KBM-7 (cell line): Measurements from ENCODE around the gene TBCD.
A peak's percentile ranks its signal among the peaks of the same experiment; 100 is the strongest.

ENCODE experiments used
- DNase-seq: peaks from one replicate; pipeline ENCODE4 v3.0.0-alpha.2; 2015
- in situ Hi-C: fragments of 300-500 bp; cut with MboI; formaldehyde crosslinking; loops from 2 replicates; pipeline ENCODE4 v1.14.3; 2020; ENCODE audit warnings: low sequenced_read_pairs, low pct_unique_long_range_greater_than_20kb, mixed read lengths

TBCD gene

DNA sequence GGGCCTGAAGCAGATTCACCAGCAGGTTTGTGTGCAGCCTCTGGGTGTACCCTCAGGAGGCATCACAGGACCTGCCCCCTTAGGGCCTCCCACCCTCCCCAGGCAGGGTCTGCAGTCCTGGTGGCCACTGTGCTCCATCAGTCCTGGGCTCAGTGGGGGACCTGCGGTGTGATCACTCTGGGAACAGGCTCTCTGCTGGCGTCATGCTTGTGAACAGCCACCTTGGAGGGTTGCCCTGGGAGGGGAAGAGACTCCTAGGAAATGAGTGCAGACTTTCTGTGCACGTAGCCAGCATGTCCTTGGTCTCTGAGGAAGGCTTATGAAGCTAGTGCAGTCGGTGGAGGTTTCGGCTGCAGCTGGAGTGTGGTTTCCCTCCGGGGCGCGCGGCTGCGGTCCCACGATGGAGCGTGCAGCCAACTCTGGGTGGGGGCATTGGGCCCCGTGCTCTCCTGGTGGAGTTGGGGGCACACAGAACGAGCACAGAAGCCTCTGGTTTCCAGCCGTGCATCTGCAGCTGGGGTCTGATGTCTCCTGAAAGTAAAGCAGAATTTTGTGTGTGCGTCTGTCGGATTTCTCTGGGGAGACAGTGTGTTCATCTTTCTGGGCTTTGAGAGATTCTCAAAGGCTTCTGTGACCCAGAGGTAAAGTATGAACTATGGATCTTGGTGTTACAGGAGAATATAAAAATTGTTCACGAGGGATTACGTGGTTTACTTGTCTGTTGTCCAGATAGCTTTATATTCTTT is 156.1 kb downstream of the TBCD start:
- in situ Hi-C loops: no loop called here
- no peak for DNase-seq

DNA sequence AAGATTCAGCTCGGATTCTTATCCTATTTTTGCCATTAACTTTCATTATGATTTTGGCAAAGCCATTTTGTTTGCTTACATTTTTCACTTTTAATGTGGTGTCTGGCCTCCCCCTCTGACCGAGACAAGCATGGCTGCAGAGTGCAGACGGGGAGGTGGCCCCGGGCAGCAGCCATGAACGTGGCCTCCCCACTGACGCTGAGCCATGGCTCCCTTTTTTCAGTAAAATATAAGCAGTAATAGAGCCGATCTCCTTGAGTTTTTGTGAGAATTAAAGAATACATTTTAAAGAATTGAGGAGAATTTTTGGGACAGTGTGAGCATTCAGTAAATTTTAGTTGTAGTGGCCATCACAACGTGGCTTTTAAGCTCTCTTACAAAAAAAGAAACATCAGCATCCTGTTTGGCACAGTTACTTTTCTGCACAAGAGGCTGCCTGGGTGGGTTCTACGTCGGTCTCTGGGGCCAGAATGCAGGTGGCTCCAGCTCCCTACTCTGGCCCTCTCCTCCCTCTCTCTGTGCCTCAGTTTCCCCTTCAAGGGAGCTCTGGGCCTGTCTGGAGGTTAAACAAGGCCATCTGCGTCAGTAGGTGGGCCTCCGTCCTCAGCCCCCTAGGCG is 156.8 kb downstream of the TBCD start:
- in situ Hi-C loops: no loop called here
- DNase-seq: no peak

DNA sequence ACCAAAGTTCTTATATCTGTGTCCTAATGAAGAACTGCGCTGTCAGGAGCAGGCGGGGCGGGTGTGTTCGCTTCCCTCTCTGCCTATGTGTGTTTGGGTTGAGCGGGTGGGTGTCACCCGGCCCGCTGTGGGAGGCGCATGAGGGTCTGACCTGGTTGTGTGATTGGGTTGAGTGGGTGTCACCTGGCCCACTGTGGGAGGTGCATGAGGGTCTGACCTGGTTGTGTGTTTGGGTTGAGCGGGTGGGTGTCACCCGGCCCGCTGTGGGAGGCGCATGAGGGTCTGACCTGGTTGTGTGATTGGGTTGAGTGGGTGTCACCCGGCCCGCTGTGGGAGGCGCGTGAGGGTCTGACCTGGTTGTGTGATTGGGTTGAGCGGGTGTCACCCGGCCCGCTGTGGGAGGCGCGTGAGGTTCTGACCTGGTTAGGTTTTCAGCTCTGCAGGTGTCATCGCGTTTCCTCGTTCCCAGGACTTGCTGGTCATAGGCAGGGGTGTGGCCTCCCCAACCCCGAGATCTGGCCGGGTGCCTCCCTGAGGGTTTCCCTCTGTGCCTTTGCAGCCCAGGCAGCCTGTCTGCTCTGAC is 157.5 kb downstream of the TBCD start:
- no peak for DNase-seq
- in situ Hi-C loops: no loop called here

DNA sequence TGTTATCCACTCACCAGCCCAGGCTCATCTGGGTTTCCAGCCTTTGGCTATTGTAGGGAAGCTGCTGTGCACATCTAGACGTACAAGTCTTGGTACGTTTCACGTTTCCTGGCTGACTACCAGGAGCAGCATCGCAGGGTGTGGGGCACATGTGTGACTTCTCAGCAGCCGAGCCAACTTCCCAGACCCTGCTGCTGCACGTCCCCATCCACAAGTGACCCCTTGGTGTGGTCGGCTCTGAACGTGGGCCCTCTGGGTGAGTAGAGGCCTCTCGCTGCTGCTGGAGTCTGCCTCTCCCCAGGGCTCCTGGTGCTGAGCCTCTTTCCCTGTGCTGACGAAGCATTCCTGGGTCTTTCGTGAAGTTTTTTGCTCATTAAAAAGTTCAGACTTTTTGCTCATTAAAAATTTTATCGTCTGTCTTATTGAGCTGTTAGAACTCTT is 158.2 kb downstream of the TBCD start:
- DNase-seq: no peak
- in situ Hi-C loops: no loop called here

DNA sequence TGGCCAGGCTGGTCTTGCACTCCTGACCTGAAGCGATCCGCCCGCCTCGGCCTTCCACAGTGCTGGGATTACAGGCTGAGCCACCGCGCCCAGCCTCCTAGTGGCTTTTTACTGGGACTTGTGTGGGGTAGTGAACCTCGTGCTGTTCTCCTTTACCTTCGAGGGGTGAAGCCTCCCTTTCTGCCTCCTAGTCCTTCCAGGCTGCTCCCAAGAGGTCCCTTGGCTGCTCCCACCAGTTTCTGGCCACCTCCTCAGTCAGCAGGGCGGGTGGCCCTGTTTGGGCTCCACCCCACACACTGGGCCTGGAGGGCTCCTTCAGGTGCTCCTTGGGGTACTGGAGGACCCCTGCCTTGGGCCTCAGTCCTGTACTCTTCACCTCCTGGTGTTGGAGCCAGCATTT is 158.9 kb downstream of the TBCD start:
- DNase-seq: no peak
- in situ Hi-C loops: no loop called here

DNA sequence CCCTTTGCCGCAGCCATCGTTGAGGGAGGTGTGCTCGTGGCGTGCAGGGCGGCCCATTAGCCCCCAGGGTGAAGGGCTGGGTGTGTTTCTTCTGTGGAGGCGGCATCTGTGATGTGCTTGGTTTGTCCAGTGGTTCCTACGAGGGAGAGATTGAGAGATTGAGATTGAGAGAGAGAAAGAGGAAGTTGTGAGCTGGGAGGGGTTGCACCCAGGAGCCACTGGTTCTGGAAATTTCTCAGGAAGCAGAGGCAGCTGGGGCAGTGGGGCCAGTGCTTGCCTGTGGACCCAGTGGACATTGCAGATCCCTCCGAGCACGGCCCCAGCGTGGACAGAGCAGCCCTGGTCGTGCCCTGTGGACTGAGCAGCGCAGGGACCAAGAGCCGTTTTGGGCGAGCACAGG is 160.0 kb downstream of the TBCD start:
- DNase-seq: peak; percentile 64
- in situ Hi-C loops: no loop called here

DNA sequence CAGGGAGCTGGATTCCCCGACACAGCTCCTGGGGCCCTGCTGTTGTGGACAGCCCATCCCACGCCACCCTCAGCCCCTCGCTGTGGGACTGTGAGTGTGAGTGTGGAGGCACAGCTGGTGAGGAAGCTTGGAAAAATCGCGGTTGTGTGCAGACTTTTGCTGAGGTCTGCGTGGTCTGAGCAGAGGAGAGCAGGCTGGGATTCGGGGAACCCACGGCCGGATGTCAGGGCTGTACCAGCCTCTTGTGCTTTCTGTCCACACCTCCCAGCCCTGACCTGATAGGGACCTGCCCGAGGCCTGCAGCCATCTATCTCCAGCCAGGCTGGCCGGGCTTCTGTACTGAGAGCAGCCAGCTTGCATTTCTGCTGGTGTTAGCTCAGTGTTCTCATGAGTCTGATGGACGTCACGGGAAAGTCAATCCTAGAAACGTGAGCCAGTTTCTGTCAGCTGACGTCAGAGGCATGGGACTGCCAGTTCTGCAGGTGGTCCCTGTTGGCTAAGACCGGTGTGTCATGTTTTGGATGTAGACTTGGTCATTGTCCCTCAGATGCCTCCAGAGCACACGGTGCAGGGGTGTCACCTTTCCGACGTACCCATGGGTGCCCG is 160.7 kb downstream of the TBCD start:
- DNase-seq: no peak
- in situ Hi-C loops: no loop called here

DNA sequence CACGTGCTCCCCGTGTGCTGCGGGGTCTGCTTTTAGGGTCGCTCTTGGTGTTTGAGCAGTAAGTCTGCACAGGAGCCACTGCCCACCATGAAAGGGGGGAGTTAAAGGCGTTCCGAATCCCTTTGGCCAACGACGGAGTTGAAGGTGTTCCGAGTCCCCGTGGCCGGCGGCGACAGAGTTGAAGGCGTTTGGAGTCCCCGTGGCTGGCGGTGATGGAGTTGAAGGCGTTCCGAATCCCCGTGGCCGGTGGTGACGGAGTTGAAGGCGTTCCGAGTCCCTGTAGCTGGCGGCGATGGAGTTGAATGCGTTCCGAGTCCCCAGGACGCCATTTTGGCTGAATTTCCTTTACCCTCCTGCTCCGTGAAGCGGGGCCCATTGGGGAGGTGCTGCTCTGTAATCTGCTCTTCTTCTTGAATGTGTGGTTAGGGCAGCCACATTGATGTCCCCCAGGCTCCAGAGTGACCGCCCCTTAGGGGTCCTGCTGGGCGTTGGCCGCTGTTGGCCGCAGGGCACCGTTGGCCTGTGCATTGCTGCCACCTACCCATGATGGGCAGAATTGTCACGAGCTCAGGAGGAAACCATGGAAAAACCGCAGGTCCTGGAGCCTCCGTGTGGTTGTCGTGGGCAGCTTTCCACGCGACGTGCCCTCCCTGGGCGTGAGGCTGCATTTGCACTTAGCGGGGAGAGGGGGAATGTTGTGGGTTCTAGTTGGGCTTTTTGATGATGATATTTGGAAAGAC is 161.6 kb downstream of the TBCD start:
- in situ Hi-C loops: no loop called here
- DNase-seq: no peak

DNA sequence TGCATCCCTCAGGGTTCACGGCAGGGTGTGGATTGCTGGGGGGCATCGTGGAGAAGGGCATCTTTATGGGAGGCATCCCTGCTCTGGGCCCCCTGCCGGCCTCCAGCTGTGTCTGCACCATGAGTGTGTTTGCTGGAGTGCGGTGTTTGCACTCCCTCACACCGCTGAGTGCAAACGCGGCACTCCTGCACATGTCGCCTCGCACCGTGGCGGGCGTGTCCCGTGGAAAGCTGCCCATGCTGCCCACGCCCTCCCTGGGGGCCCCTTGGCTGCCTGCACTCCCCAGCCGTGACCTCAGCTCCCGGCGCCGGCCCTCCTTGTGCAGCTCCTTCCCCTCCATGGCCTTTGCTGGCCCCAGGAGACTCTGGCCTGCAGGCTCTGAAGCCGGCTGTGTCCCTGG is 162.5 kb downstream of the TBCD start:
- in situ Hi-C loops: no loop called here
- DNase-seq: no peak

DNA sequence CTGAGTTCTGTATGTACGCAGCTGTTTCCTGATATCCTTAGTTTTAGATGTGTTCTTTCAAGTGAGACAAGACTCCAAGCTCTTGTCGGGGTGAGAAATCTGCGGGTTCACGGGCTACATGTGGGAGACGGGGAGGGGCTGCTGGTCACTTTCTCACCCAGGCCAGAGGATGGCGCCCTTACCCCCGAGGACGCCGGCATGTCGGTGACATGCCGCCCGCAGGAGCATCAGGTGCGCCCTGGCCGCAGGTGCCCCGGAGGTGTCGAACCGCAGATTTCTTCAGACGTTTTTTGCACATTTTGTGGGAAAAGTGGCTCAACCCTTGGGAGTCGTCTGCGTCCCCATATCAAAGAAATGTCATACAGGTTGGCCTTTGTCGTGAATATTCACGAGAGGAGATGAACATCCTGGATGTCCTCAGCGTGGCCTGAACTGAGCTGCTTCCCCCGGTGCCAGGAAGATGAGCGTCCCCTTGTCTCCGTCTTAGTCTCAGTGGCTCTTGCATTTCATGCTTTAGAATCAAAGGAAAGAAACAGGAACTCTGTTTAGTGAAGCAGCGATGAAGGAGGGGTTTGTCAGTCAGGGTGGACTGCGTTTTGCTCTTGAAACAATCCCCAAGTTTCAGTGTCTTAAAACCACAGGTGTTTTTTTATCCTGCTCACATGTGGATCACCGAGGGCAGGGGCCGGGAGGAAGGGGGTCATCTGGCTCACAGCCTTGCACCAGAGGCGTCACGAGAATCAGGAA is 163.3 kb downstream of the TBCD start:
- in situ Hi-C loops: no loop called here
- no peak for DNase-seq

DNA sequence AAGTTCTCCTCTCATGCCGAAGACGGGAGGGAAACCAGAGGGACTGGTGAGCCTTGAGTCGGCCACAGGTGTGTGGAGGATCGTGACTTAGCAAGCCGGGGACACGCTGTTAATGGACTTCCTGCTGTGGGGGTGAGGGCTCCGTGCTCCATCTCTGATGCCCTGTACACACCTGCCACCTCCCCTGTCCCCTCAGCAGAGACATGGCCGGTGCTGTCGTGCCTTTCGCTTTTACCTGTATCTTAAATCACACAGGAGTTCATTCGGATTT is 163.8 kb downstream of the TBCD start:
- in situ Hi-C loops: no loop called here
- DNase-seq: no peak

DNA sequence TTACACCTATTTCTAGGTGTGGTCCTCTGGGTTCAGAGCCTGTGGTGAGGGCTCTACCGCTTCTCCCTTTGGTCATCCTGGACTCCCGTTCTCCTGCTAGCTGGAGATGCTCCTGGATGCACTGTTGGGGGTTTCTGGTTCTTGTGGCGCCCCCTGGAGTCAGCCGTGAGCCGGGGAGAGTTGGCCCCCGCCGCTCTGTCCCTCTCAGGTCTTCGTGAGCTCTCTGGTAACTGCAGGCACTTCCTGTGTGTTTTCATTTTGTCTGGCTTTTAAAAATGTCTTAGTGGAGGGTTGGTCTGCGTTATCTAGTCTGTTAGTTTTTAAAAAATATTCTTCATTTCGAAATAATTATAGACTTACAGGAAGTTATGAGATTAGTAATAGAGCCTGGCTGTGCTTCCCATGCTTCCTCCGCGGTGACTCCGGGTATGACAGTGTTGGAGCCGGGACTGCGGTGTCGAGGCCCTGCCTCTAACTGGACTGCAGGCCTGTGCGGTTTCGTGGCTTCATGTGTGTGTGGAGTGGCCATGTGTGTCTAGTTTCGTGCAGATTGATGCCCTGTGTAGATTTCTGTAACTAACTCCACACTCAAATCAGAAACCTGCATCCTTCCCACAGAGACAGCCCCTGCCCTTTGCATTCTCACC is 166.0 kb downstream of the TBCD start:
- in situ Hi-C loops: no loop called here
- peak; percentile 73 for DNase-seq

DNA sequence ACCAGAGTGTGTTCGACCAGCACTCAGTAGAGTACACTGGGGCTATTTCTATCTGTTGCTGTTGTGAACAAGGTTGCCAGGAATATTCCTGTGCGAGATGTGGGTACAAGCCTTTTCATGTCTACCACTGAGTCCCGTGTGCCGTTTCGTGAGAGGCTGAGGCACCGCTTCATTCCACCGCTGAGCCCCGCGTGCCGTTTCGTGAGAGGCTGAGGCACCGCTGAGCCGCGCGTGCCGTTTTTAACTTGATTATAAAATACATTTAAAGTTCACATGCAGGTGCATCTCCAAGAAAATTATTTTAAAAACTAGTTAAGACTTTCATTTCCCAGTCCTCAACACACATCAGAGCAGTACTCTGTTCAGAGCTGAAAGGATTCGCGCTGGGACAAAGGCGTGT is 166.6 kb downstream of the TBCD start:
- in situ Hi-C loops: no loop called here
- no peak for DNase-seq

DNA sequence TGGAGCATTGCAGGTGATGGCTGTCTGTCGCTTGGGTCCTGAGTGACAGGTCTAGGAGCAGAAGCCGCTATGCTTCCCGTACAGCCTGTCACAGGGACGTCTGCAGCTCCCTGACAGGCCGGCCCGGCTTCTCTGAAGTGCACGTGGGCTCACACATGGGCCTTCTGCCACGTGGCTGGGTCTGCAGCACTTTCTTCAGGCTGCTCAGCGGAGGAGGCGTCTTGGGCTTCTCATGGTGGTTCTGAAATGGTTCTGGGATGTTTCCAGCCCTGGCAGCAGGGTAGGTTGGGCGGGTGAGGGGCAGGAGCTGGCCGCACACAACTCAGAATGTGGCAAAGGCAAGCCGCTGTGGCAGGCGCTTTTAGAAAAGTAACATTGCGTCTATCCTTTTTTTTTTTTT is 168.3 kb downstream of the TBCD start:
- DNase-seq: no peak
- in situ Hi-C loops: loop anchor here (10.0 kb wide), 1 partner anchor 125 kb away; no protein-coding TSS in a partner anchor

DNA sequence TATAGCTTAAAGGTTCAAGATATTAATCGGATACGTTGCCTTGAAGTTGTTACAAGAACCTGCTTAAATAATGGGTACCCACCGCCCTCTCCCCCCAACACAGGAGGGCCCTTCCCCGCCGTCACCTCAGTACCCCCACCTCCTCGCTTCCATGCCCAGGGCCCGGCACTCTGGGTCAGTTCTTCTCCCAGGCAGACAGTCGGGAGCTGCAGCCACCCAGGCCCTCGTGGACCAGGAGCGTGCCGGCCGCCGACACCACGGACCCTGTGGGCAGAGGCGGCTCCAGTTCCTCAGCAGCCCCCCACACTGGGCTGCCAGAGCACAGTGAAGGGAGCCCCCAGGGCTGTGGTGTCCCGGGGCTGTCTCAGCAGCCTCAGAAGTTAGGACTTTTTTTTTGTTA is 168.8 kb downstream of the TBCD start:
- DNase-seq: no peak
- in situ Hi-C loops: loop anchor here (10.0 kb wide), 1 partner anchor 126 kb away; no protein-coding TSS in a partner anchor

DNA sequence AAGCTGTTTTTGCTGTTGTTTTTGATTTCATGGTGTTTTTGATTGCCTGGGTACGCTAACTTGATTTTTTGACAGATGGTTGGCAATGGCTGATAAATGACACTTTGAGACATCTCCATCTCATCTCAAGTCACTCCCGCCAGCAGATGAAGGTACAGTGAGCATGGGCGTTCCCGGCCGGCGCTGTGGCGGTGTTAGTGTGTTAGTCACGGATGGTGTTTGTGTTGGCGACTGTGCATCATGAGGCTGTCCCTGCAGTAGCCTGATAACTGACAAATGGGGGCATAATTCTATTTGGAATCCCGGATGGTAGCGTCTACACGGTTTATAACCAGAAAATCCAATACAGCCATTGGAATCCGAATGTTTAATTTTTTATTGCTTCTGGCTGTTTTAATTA is 169.6 kb downstream of the TBCD start:
- DNase-seq: no peak
- in situ Hi-C loops: loop anchor here (10.0 kb wide), 1 partner anchor 127 kb away; no protein-coding TSS in a partner anchor

DNA sequence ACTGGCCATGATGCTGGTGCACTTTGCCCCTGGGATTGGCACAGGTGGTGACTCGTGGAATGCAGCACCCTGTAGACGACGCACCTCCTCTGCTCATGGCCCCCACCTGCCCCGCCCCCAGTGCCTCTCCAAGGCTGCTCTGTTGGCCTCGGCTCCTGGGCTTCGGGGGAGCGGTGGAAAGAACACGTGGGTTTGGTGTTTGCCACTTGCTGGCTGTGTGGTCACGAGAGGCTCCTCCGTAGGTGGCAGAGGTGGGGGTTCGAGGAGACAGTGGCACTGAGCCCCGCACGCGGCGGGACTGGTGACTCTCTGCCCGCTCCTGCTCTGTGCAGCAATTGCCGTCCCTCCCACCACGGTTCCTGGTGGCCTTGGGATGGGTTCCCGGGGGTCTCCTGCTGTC is 170.8 kb downstream of the TBCD start:
- in situ Hi-C loops: loop anchor here (10.0 kb wide), 1 partner anchor 128 kb away; no protein-coding TSS in a partner anchor
- DNase-seq: no peak

DNA sequence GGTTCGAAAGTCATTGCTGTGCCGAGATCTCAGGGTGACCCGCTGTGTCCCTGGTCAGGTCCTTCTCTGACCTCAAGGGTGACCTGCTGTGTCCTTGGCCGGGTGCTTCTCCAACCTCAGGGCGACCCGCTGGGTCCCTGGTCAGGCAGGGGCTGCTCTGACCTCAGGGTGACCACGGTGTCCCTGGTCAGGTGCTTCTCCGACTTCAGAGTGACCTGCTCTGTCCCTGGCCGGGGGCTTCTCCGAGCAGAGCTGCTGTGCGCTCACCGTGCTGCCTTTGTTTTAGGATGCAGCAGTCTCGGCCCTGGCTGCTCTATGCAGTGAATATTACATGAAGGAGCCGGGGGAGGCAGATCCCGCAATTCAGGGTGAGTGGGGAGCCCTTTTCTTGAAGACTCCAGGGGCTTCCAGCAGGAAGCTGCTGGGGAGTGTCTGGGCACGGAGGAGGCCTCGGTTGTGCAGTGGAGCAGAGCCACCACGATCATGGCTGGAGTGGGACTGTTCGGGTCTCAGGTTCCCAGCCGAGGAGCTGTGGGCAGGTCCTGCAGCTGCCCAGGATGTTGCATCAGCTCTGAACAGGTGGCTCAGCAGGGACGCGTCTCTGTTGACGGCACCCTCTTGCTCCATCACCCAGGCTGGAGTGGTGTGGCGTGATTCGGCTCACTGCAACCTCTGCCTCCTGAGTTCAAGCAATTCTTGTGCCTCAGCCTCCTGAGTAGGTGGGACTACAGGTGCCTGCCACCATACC is 171.7 kb downstream of the TBCD start:
- DNase-seq: no peak
- in situ Hi-C loops: loop anchor here (10.0 kb wide), 1 partner anchor 129 kb away; no protein-coding TSS in a partner anchor
